ENCODE data around the gene ALMS1. TPM values are rescaled to one million over a fixed set of nuclear protein-coding genes. Genes with fewer than 3 reads are reported as not detected.

The ALMS1 gene
- total and polyA plus RNA-seq, 7 donors, result 3.7 to 8.2 (median 6.0) TPM

GRCh38 chr2:73374269-73374668 lies 11.4 kb upstream of the ALMS1 start:
- no peak overlapping the region for H3K4me3 ChIP-seq
- no peak for DNase-seq
- ATAC-seq, result no peak
- H3K9me3 ChIP-seq, result no peaks in the 10 kb centered on the region
- H3K27me3 ChIP-seq (ENCODE audit: insufficient read depth in 3 of 3, low read length in 2 of 3), result peaks cover 2 to 28% (median 10%) of the 10 kb centered on the region in 3 donors
- WGBS, 3 donors, result 60 to 88% (median 80%) methylated on average over 1 of the region's 1 CpG
- no peak for TF ChIP-seq CTCF (IDR thresholded peaks at IDR 0.05)
- no peak overlapping the region for H3K27ac ChIP-seq
- intact Hi-C loops (cut with DNase I), result no loop called here
- no peaks in the 10 kb centered on the region for H3K36me3 ChIP-seq (ENCODE audit: insufficient read depth in 1 of 2, low read depth in 1 of 2)
- no peaks in the 10 kb centered on the region for H3K4me1 ChIP-seq

- DNase-seq, result no peak
- ATAC-seq, result no peak
- Histone ChIP-seq H3K4me1 (no peaks in the 10 kb centered on the region), H3K27me3 (ENCODE audit: insufficient read depth in 3 of 3, low read length in 2 of 3) (peaks cover 2 to 28% (median 11%) of the 10 kb centered on the region in 3 donors), H3K4me3 (no peak overlapping the region), H3K36me3 (ENCODE audit: insufficient read depth in 1 of 2, low read depth in 1 of 2) (no peaks in the 10 kb centered on the region), H3K9me3 (no peaks in the 10 kb centered on the region), H3K27ac (no peak overlapping the region)
- WGBS, 3 donors, result 59 to 74% (median 65%) methylated on average over 2 of the region's 2 CpGs
- intact Hi-C loops (cut with DNase I), result no loop called here
- no peak for TF ChIP-seq CTCF (IDR thresholded peaks at IDR 0.05)
Measured at GRCh38 chr2:73376681-73377080, 9.0 kb upstream of the ALMS1 start.

DNA sequence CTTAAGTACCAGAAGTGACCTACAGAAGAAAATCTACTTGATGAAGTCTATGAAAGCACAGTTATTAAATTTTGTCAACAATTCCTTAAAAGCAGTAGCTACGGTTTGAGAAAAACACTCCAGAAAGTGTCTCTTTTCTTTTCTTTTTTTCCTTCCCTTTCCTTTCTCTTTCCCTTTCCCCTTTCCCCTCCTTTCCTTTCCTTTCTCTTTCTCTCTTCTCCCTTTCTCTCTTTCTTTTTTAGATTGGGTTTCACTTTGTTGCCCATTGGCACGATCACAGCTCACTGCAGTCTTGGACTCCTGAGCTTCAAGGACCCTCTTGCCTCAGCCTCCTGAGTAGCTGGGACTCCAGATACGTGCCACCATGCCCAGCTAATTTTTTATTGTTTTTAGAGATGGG lies 2.6 kb upstream of the ALMS1 start:
- Histone ChIP-seq H3K4me1 (peaks cover 18% of the 10 kb centered on the region), H3K9me3 (no peaks in the 10 kb centered on the region), H3K4me3 (no peak overlapping the region), H3K36me3 (ENCODE audit: insufficient read depth in 1 of 2, low read depth in 1 of 2) (no peaks in the 10 kb centered on the region), H3K27me3 (ENCODE audit: insufficient read depth in 3 of 3, low read length in 2 of 3) (peaks cover 0 to 3% (median 3%) of the 10 kb centered on the region in 3 donors), H3K27ac (no peak overlapping the region)
- 63 to 79% (median 78%) methylated on average over 3 of the region's 3 CpGs for WGBS, 3 donors
- ATAC-seq, result no peak
- DNase-seq, result no peak
- TF ChIP-seq CTCF (IDR thresholded peaks at IDR 0.05), result no peak
- intact Hi-C loops (cut with DNase I), result no loop called here

DNA sequence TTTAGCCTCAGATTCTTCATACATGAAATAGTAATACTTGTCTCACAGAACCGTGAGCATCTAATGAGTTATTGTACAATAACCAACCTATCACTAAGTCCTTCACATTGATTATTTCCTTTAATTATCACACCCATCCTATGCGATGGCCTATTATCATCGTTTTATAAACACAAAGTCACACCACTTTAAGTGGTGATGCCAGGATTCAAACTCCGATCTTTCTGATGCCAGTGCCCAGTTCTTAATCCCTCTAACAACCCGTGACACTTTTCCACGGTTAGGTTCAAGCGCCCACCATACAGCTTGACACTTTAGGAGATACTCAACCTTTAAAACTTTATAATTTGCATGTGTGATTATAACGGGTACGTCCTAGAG lies 523 bp upstream of the ALMS1 start:
- Histone ChIP-seq H3K4me3 (peak overlapping the region; percentile 89), H3K36me3 (ENCODE audit: insufficient read depth in 1 of 2, low read depth in 1 of 2) (no peaks in the 10 kb centered on the region), H3K4me1 (peaks cover 18% of the 10 kb centered on the region), H3K9me3 (no peaks in the 10 kb centered on the region), H3K27me3 (ENCODE audit: insufficient read depth in 3 of 3, low read length in 2 of 3) (no peaks in the 10 kb centered on the region), H3K27ac (peak overlapping the region; percentile 83)
- intact Hi-C loops (cut with DNase I), result no loop called here
- no peak for ATAC-seq
- WGBS, 3 donors, result 3% methylated on average over 9 of the region's 9 CpGs
- DNase-seq, result no peak
- no peak for TF ChIP-seq CTCF (IDR thresholded peaks at IDR 0.05)

DNA sequence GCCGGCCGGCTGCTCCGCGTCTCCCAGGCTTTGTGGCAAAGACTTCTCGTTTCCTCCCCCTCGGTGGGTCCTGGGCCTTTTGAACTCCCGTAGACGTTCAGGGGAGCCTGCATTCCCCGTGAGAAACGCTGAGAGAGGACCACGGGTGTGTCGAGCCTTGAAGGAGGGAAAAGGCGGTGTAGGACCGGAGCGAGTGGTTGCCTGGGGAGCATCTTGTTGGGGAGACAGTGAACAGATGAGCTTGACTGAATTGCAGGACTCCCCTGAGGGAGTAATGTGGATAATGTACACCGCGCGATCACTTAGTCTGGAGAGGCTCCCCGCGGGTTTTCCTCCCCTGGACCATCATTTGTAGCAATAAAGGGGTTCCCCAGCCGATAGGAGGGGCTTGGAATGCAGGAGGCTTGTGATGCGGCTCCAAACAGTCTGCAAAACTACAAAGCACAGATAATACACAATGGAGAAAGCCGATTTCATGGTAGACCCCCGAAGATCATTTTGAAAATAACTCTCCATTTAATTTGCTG lies 769 bp downstream of the ALMS1 start:
- H3K9me3 ChIP-seq, result no peaks in the 10 kb centered on the region
- DNase-seq, result no peak
- 0 to 1% (median 0%) methylated on average over 24 of the region's 24 CpGs for WGBS, 3 donors

More for the DNA sequence above, 769 bp downstream of the ALMS1 start:
- H3K36me3 ChIP-seq (ENCODE audit: insufficient read depth in 1 of 2, low read depth in 1 of 2), result no peaks in the 10 kb centered on the region
- no peak for TF ChIP-seq CTCF (IDR thresholded peaks at IDR 0.05)
- peaks cover 18% of the 10 kb centered on the region for H3K4me1 ChIP-seq
- peak in 1 of 4 donors; percentile 1 for ATAC-seq
- peak overlapping the region; percentile 83 for H3K27ac ChIP-seq
- intact Hi-C loops (cut with DNase I), result no loop called here
- no peaks in the 10 kb centered on the region for H3K27me3 ChIP-seq (ENCODE audit: insufficient read depth in 3 of 3, low read length in 2 of 3)
- peak overlapping the region; percentile 89 for H3K4me3 ChIP-seq
